Hepatocyte (in vitro differentiated cells): Measurements from ENCODE around the gene OR8H3.

ENCODE experiments used
- EZH2 ChIP-seq: fragments of 200-600 bp; sonication (generic); IDR thresholded peaks from 2 replicates; pipeline ENCODE4 v1.6.1; 2016; ENCODE audit warnings: antibody characterized with exemption, mild to moderate bottlenecking, borderline replicate concordance
- TF ChIP-seq, protein P1 (sequence below): fragments of 200-600 bp; sonication (generic); IDR thresholded peaks from 2 replicates; pipeline ENCODE4 v1.5.1; 2016; ENCODE audit warnings: antibody characterized with exemption, mild to moderate bottlenecking; ENCODE audit not compliant: poor library complexity

DNA sequence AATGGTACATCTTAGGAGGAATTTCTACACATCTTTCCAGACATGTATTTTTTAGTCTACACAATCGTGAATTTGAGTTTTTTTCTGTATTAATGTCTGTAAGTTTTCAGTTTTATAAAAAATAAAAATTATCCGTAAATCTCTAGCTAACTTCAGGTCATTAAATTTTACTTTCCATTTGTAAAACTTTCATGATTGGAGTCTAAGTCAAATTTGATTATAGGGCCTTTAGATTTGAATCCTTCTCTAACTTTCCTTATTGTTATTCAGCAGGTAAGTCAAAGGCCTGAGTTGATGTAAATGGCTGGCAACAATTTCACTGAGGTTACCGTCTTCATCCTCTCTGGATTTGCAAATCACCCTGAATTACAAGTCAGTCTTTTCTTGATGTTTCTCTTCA lies 29.2 kb upstream of the OR8H3 start, which contains the start of gene OR8I2:
- TF ChIP-seq, protein P1, sequence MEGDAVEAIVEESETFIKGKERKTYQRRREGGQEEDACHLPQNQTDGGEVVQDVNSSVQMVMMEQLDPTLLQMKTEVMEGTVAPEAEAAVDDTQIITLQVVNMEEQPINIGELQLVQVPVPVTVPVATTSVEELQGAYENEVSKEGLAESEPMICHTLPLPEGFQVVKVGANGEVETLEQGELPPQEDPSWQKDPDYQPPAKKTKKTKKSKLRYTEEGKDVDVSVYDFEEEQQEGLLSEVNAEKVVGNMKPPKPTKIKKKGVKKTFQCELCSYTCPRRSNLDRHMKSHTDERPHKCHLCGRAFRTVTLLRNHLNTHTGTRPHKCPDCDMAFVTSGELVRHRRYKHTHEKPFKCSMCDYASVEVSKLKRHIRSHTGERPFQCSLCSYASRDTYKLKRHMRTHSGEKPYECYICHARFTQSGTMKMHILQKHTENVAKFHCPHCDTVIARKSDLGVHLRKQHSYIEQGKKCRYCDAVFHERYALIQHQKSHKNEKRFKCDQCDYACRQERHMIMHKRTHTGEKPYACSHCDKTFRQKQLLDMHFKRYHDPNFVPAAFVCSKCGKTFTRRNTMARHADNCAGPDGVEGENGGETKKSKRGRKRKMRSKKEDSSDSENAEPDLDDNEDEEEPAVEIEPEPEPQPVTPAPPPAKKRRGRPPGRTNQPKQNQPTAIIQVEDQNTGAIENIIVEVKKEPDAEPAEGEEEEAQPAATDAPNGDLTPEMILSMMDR = no peak
- TF ChIP-seq EZH2 = no peak
